H9 (cell line): ENCODE data around the gene SCN7A. TPM values are rescaled to one million over a fixed set of nuclear protein-coding genes. Genes with fewer than 3 reads are reported as not detected.

Experiments used
- DNase-seq: peaks from one replicate; pipeline ENCODE4 v3.0.0-alpha.2; 2017
- H2AFZ ChIP-seq: one replicate; pipeline ENCODE4 v1.6.1; 2013; ENCODE audit warnings: mild to moderate bottlenecking, low read length, control low read depth, moderate library complexity
- H2AK5ac ChIP-seq: 2 replicates; pipeline ENCODE4 v1.6.1; 2013; ENCODE audit warnings: low read length, control low read depth, mixed read lengths; ENCODE audit not compliant: insufficient read length
- H2BK120ac ChIP-seq: one replicate; pipeline ENCODE4 v1.6.1; 2013; ENCODE audit warnings: low read depth, mild to moderate bottlenecking, low read length, control low read depth, inconsistent platforms; ENCODE audit not compliant: poor library complexity, severe bottlenecking
- H2BK12ac ChIP-seq: 2 replicates; pipeline ENCODE4 v1.6.1; 2013; ENCODE audit warnings: low read length, control low read depth, mixed read lengths, low read depth; ENCODE audit not compliant: insufficient read length
- H2BK15ac ChIP-seq: 2 replicates; pipeline ENCODE4 v1.6.1; 2013; ENCODE audit warnings: low read depth, low read length, control low read depth
- H2BK20ac ChIP-seq: one replicate; pipeline ENCODE4 v1.6.1; 2013; ENCODE audit warnings: low read depth, mild to moderate bottlenecking, low read length, control low read depth, inconsistent platforms; ENCODE audit not compliant: poor library complexity, severe bottlenecking
- H2BK5ac ChIP-seq: 2 replicates; pipeline ENCODE4 v1.6.1; 2013; ENCODE audit warnings: low read length, control low read depth, mixed read lengths; ENCODE audit not compliant: insufficient read length
- H3K14ac ChIP-seq: 2 replicates; pipeline ENCODE4 v1.6.1; 2013; ENCODE audit warnings: low read length, control low read depth; ENCODE audit not compliant: insufficient read depth
- H3K18ac ChIP-seq: 2 replicates; pipeline ENCODE4 v1.6.1; 2013; ENCODE audit warnings: low read depth, mild to moderate bottlenecking, mixed read lengths, low read length, control low read depth; ENCODE audit not compliant: insufficient read length
- H3K23ac ChIP-seq: 2 replicates; pipeline ENCODE4 v1.6.1; 2013; ENCODE audit warnings: low read length, control low read depth, mixed read lengths, low read depth; ENCODE audit not compliant: insufficient read length
- H3K23me2 ChIP-seq: 2 replicates; pipeline ENCODE4 v1.6.1; 2013; ENCODE audit warnings: low read depth, mild to moderate bottlenecking, mixed read lengths, low read length, control low read depth; ENCODE audit not compliant: insufficient read length, poor library complexity, severe bottlenecking
- H3K27ac ChIP-seq: 2 replicates; pipeline ENCODE4 v1.5.1; 2013; ENCODE audit warnings: low read length, control low read depth, mixed read lengths, low read depth; ENCODE audit not compliant: insufficient read length
- H3K27me3 ChIP-seq: 2 replicates; pipeline ENCODE4 v1.6.1; 2013; ENCODE audit warnings: low read length, control low read depth, inconsistent platforms; ENCODE audit not compliant: insufficient read depth
- H3K4ac ChIP-seq: 2 replicates; pipeline ENCODE4 v1.6.1; 2013; ENCODE audit warnings: low read depth, mild to moderate bottlenecking, control low read depth, inconsistent platforms, low read length, moderate library complexity
- H3K4me1 ChIP-seq: 2 replicates; pipeline ENCODE4 v1.6.1; 2013; ENCODE audit warnings: low read length, control low read depth, inconsistent platforms; ENCODE audit not compliant: insufficient read depth
- H3K4me2 ChIP-seq: 2 replicates; pipeline ENCODE4 v1.6.1; 2013; ENCODE audit warnings: low read length, control low read depth, mixed read lengths; ENCODE audit not compliant: insufficient read length, insufficient read depth
- H3K56ac ChIP-seq: 2 replicates; pipeline ENCODE4 v1.6.1; 2013; ENCODE audit warnings: low read depth, mild to moderate bottlenecking, mixed read lengths, low read length, control low read depth; ENCODE audit not compliant: insufficient read length
- H3K79me1 ChIP-seq: 2 replicates; pipeline ENCODE4 v1.6.1; 2013; ENCODE audit warnings: low read depth, mild to moderate bottlenecking, moderate library complexity, low read length, control low read depth, inconsistent platforms; ENCODE audit not compliant: insufficient read depth, poor library complexity, severe bottlenecking
- H3K79me2 ChIP-seq: 2 replicates; pipeline ENCODE4 v1.6.1; 2013; ENCODE audit warnings: low read length, control low read depth, inconsistent platforms; ENCODE audit not compliant: insufficient read depth
- H3K9ac ChIP-seq: 2 replicates; pipeline ENCODE4 v1.6.1; 2013; ENCODE audit warnings: low read length, control low read depth, mixed read lengths; ENCODE audit not compliant: insufficient read length; ENCODE audit errors: extremely low read depth
- H3K9me3 ChIP-seq: one replicate; pipeline ENCODE4 v1.6.1; 2013; ENCODE audit warnings: low read depth, low read length, inconsistent platforms; ENCODE audit not compliant: control insufficient read depth
- H3T11ph ChIP-seq: one replicate; pipeline ENCODE4 v1.6.1; 2013; ENCODE audit warnings: mild to moderate bottlenecking, low read length, control low read depth, inconsistent platforms
- H4K20me1 ChIP-seq: one replicate; pipeline ENCODE4 v1.6.1; 2013; ENCODE audit not compliant: control insufficient read depth, insufficient read length, insufficient read depth
- H4K5ac ChIP-seq: 2 replicates; pipeline ENCODE4 v1.6.1; 2013; ENCODE audit warnings: low read depth, mild to moderate bottlenecking, mixed read lengths, low read length, control low read depth; ENCODE audit not compliant: insufficient read length
- H4K8ac ChIP-seq: replicated peaks from 2 replicates; pipeline ENCODE4 v1.6.1; 2013; ENCODE audit warnings: low read length, control low read depth, mixed read lengths, low read depth; ENCODE audit not compliant: insufficient read length
- H4K91ac ChIP-seq: 2 replicates; pipeline ENCODE4 v1.6.1; 2013; ENCODE audit warnings: low read depth, mild to moderate bottlenecking, moderate library complexity, mixed read lengths, low read length, control low read depth; ENCODE audit not compliant: insufficient read length
- H3K27ac Mint-ChIP-seq, 3 experiments: 2 replicates in 2 of 3; 3 replicates in 1 of 3; pipeline ENCODE4 v1.8.0; 2020 to 2021; ENCODE audit warnings: mixed read lengths in 3 of 3, mild to moderate bottlenecking in 1 of 3, moderate library complexity in 1 of 3
- H3K27me3 Mint-ChIP-seq: 2 replicates; pipeline ENCODE4 v1.8.0; 2021; ENCODE audit warnings: low read depth, mild to moderate bottlenecking, moderate library complexity, mixed read lengths
- H3K36me3 Mint-ChIP-seq, 3 experiments: 2 replicates in 2 of 3; 3 replicates in 1 of 3; pipeline ENCODE4 v1.8.0; 2020 to 2021; ENCODE audit warnings: low read depth in 3 of 3, mixed read lengths in 3 of 3; ENCODE audit not compliant: insufficient read depth in 1 of 3
- H3K4me1 Mint-ChIP-seq, 2 experiments: 2 replicates each; pipeline ENCODE4 v1.8.0; 2020; ENCODE audit warnings: mixed read lengths in 2 of 2
- H3K4me3 Mint-ChIP-seq, 2 experiments: 2 replicates in 1 of 2; 3 replicates in 1 of 2; pipeline ENCODE4 v1.8.0; 2020 to 2021; ENCODE audit warnings: mild to moderate bottlenecking in 2 of 2, mixed read lengths in 2 of 2, moderate library complexity in 1 of 2
- H3K9me3 Mint-ChIP-seq, 2 experiments: 2 replicates in 1 of 2; 3 replicates in 1 of 2; pipeline ENCODE4 v1.8.0; 2020; ENCODE audit warnings: mild to moderate bottlenecking in 2 of 2, mixed read lengths in 2 of 2, moderate library complexity in 1 of 2
- CTCF ChIP-seq: fragments of 200-600 bp; sonication (generic); conservative IDR thresholded peaks from 3 replicates; pipeline ENCODE4 v1.8.0; 2021; ENCODE audit warnings: antibody characterized with exemption, mild to moderate bottlenecking
- total RNA-seq: library from RNA; stranded (reverse); gene quantifications from 2 replicates; pipeline ENCODE4 v1.2.1, GENCODE V29; 2021

SCN7A gene
- total RNA-seq, 1 experiment from 2014 or later: 0.07 TPM

DNA sequence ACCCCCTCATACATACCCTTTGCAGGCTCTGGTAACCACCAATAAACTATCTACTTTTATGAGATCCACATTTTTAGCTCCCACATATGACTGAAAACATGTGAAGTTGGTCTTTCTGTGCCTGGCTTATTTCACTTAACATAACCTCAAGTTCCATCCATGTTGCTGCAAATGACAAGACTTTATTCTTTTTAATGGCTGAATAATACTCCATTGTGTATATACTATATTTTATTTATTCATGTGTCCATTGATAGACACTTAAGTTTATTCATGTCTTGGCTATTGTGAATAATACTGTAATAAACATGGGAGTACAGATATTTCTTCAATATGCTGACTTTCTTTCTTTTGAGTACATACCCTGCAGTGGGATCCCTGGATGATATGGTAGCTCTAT, 45.9 kb downstream of the SCN7A start:
- Histone ChIP-seq H3K18ac (no peak overlapping the region), H2BK20ac (no peak overlapping the region), H4K20me1 (no peaks in the 10 kb centered on the region), H4K8ac (no peak overlapping the region), H2BK120ac (no peak overlapping the region), H4K5ac (no peak overlapping the region), H3K27me3 (no peaks in the 10 kb centered on the region), H2AFZ (no peak overlapping the region), H3K9ac (no peak overlapping the region), H3K4ac (no peak overlapping the region), H3K14ac (no peak overlapping the region), H3K56ac (no peak overlapping the region), H2AK5ac (no peak overlapping the region), H3K79me2 (no peaks in the 10 kb centered on the region), H3K4me2 (no peak overlapping the region), H3K4me1 (no peaks in the 10 kb centered on the region), H3K9me3 (no peaks in the 10 kb centered on the region), H3K23ac (no peak overlapping the region), H3K79me1 (no peaks in the 10 kb centered on the region), H3T11ph (no peak overlapping the region), H2BK5ac (no peak overlapping the region), H2BK12ac (no peak overlapping the region), H4K91ac (no peak overlapping the region), H2BK15ac (no peak overlapping the region), H3K23me2 (no peaks in the 10 kb centered on the region), H3K27ac (no peak overlapping the region)
- DNase-seq: no peak
- peaks cover 0 to 2% of the 10 kb centered on the region in 2 experiments; a peak in 2 of 5 replicates for H3K9me3 Mint-ChIP-seq
- H3K4me1 Mint-ChIP-seq: no peaks in the 10 kb centered on the region
- no peak overlapping the region for H3K27ac Mint-ChIP-seq
- H3K27me3 Mint-ChIP-seq: no peaks in the 10 kb centered on the region
- H3K4me3 Mint-ChIP-seq: no peak overlapping the region
- no peak for TF ChIP-seq CTCF
- H3K36me3 Mint-ChIP-seq: no peaks in the 10 kb centered on the region
